ENCODE measurements around the gene IL16. TPM values are rescaled to one million over a fixed set of nuclear protein-coding genes. Genes with fewer than 3 reads are reported as not detected.

IL16 gene
- total and polyA plus RNA-seq, 2 donors (not counting 1 experiment from before 2014, with no cell fraction given), result 181 to 287 TPM

- Histone ChIP-seq H3K36me3 (replicated peaks in 1 of 2; ENCODE audit: control extremely low read depth in 1 of 2, control insufficient read depth in 1 of 2, extremely low read depth in 1 of 2, insufficient read depth in 2 of 2, low read length in 1 of 2) (peaks cover 0 to 39% of the 10 kb centered on the region in 2 experiments), H3K9me3 (ENCODE audit: control extremely low read depth in 1 of 3, control insufficient read depth in 2 of 3, insufficient read depth in 1 of 3, low read length in 2 of 3) (no peaks in the 10 kb centered on the region), H2AFZ (ENCODE audit: insufficient read depth, low read depth, low read length, poor library complexity, severe bottlenecking) (no peak overlapping the region), H3K27me3 (replicated peaks in 1 of 4; ENCODE audit: control extremely low read depth in 1 of 4, control insufficient read depth in 3 of 4, insufficient read depth in 4 of 4, low read length in 3 of 4) (no peaks in the 10 kb centered on the region), H3K27ac (ENCODE audit: low read length in 2 of 2) (peak overlapping the region; percentile 47 to 88), H3K9ac (ENCODE audit: low read length) (no peak overlapping the region), H3K4me1 (ENCODE audit: control insufficient read depth in 2 of 2, insufficient read depth in 2 of 2, low read length in 2 of 2) (peaks cover 79 to 86% of the 10 kb centered on the region in 2 donors), H3K4me2 (replicated peaks; ENCODE audit: low read depth, low read length, poor library complexity, severe bottlenecking) (no peak overlapping the region), H3K79me2 (ENCODE audit: control insufficient read depth, insufficient read depth, low read length) (peaks cover 49% of the 10 kb centered on the region), H4K20me1 (ENCODE audit: control insufficient read depth, insufficient read depth, low read length, poor library complexity, severe bottlenecking) (peaks cover 16% of the 10 kb centered on the region), H3K4me3 (ENCODE audit: control extremely low read depth in 1 of 5, extremely low read depth in 1 of 5, insufficient read depth in 1 of 5, low read depth in 2 of 5, low read length in 4 of 5) (no peak overlapping the region)
- ATAC-seq (ENCODE audit: low read depth) (no peak), DNase-seq (no peak)
- H3K27me3 Mint-ChIP-seq, result no peaks in the 10 kb centered on the region
- peak overlapping the region; percentile 88 for H3K27ac Mint-ChIP-seq
- TF ChIP-seq EZH2 (IDR thresholded peaks at IDR 0.05; ENCODE audit: borderline replicate concordance, insufficient read depth, low read depth, low read length, poor library complexity, severe bottlenecking), result no peak
- no peak for TF ChIP-seq CTCF (IDR thresholded peaks at IDR 0.05)
- POLR2A ChIA-PET, result no interaction called here
- peak overlapping the region; percentile 20 for H3K4me3 Mint-ChIP-seq
- CTCF ChIA-PET, result no interaction called here
- intact Hi-C loops (cut with micrococcal nuclease), result loop anchor here (2.0 kb wide), 1 partner anchor 13 kb away; no protein-coding TSS in a partner anchor
- H3K9me3 Mint-ChIP-seq (ENCODE audit: insufficient read depth), result no peaks in the 10 kb centered on the region
- WGBS (ENCODE audit: insufficient coverage), result 81% methylated on average over 2 of the region's 3 CpGs
- H3K4me1 Mint-ChIP-seq, result peaks cover 78% of the 10 kb centered on the region
Observed at GRCh38 chr15:81316267-81316666, 119.6 kb downstream of the IL16 start.

GRCh38 chr15:81317642-81318017, 121.0 kb downstream of the IL16 start:
- no peaks in the 10 kb centered on the region for H3K27me3 ChIP-seq (replicated peaks in 1 of 4; ENCODE audit: control extremely low read depth in 1 of 4, control insufficient read depth in 3 of 4, insufficient read depth in 4 of 4, low read length in 3 of 4)
- no peaks in the 10 kb centered on the region for H3K9me3 ChIP-seq (ENCODE audit: control extremely low read depth in 1 of 3, control insufficient read depth in 2 of 3, insufficient read depth in 1 of 3, low read length in 2 of 3)
- POLR2A ChIA-PET, result no interaction called here
- no peak for ATAC-seq (ENCODE audit: low read depth)
- H3K4me1 ChIP-seq (ENCODE audit: control insufficient read depth in 2 of 2, insufficient read depth in 2 of 2, low read length in 2 of 2), result peaks cover 66 to 75% of the 10 kb centered on the region in 2 donors
- Mint-ChIP-seq H3K9me3 (ENCODE audit: insufficient read depth) (no peaks in the 10 kb centered on the region), H3K4me3 (peak overlapping the region; percentile 41), H3K27ac (peak overlapping the region; percentile 64), H3K27me3 (no peaks in the 10 kb centered on the region), H3K4me1 (peaks cover 72% of the 10 kb centered on the region)
- intact Hi-C loops (cut with micrococcal nuclease), result loop anchor here (2.0 kb wide), 1 partner anchor 15 kb away; no protein-coding TSS in a partner anchor
- CTCF ChIA-PET, result interaction anchor here (1.3 to 2.4 kb wide), 3 partner anchors 16 to 52 kb away, joined by 3 to 12 read pairs (median 10); no protein-coding TSS in a partner anchor
- no peak overlapping the region for H2AFZ ChIP-seq (ENCODE audit: insufficient read depth, low read depth, low read length, poor library complexity, severe bottlenecking)
- no peak for DNase-seq
- peaks cover 56% of the 10 kb centered on the region for H3K79me2 ChIP-seq (ENCODE audit: control insufficient read depth, insufficient read depth, low read length)
- H3K4me3 ChIP-seq (ENCODE audit: control extremely low read depth in 1 of 5, extremely low read depth in 1 of 5, insufficient read depth in 1 of 5, low read depth in 2 of 5, low read length in 4 of 5), result no peak overlapping the region
- H3K36me3 ChIP-seq (replicated peaks in 1 of 2; ENCODE audit: control extremely low read depth in 1 of 2, control insufficient read depth in 1 of 2, extremely low read depth in 1 of 2, insufficient read depth in 2 of 2, low read length in 1 of 2), result peaks cover 0 to 39% of the 10 kb centered on the region in 2 experiments
- peaks cover 5% of the 10 kb centered on the region for H4K20me1 ChIP-seq (ENCODE audit: control insufficient read depth, insufficient read depth, low read length, poor library complexity, severe bottlenecking)
- peak overlapping the region; percentile 26 to 88 for H3K27ac ChIP-seq (ENCODE audit: low read length in 2 of 2)
- WGBS (ENCODE audit: insufficient coverage), result 83% methylated on average over 5 of the region's 6 CpGs
- H3K4me2 ChIP-seq (replicated peaks; ENCODE audit: low read depth, low read length, poor library complexity, severe bottlenecking), result peak overlapping the region; percentile 54
- H3K9ac ChIP-seq (ENCODE audit: low read length), result peak overlapping the region; percentile 18
- TF ChIP-seq EZH2 (IDR thresholded peaks at IDR 0.05; ENCODE audit: borderline replicate concordance, insufficient read depth, low read depth, low read length, poor library complexity, severe bottlenecking) (no peak), CTCF (IDR thresholded peaks at IDR 0.05) (no peak)
